ENCODE measurements around the gene FYB2. TPM values are rescaled to one million over a fixed set of nuclear protein-coding genes. Genes with fewer than 3 reads are reported as not detected.

FYB2 gene
- total and polyA plus RNA-seq, 2 donors, result 4.7 to 34.4 TPM

DNA sequence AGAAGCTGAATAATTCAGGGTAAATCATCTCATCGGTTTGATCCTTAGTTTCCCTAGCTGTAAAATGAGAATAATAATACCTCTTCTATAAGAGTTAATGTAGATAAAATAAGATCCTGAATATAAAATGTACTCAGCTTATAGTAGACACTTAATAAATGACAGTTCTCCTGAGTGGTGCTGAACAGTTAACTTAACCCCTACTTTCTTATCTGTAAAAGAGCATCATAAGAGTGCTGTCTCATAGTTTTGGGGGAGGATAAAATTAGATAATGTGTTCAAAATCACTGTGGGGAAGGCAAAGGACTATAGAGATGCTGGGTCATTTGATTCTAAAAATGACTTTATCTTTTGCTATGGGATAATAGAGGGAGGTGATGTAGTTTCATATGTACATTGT, 36.0 kb upstream of the FYB2 start:
- 95% methylated on average over 1 of the region's 1 CpG for WGBS

DNA sequence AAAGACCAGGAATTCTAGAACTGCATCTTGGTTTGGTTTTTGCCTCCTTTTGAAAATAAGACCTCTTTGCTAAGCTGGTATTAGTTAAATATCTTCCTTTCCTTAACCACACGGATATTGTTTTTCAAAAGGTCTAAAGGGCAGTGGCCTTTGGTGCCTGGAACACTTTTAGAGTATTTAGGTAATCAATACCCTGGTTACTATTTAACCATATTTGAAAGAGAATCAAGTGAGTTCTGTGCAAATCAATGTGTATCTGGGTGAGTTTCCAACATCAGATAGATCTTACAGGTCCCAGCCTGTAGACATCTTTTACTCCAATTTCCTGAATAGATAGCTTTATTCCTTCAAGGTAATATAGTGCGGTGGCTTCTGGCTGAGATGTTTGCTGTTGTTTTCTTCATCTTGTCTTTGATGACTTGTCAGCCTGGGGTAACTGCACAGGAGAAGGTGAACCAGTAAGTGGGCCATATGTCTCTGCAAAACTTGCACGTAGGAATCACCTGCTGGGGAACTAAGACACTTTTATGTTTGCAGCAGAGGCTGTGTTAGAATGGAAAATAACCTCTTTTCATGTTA, 35.4 kb upstream of the FYB2 start, which contains the start of gene C8A:
TSS of gene C8A (plus strand) at position 277 of the 579 bp plus-strand sequence. CDS start at position 382, 105 bp downstream.
- no peak for DNase-seq (ENCODE audit: low read depth in 6 of 9, low spot score in 9 of 9)
- Histone ChIP-seq H3K36me3 (ENCODE audit: control insufficient read depth in 2 of 2, insufficient read depth in 2 of 2, low read length in 1 of 2) (no peaks in the 10 kb centered on the region), H3K27ac (ENCODE audit: low read depth in 1 of 2, low read length in 1 of 2) (no peak within 1 kb of the TSS), H3K9me3 (ENCODE audit: control insufficient read depth in 2 of 2, insufficient read depth in 1 of 2, low read length in 1 of 2) (no peaks in the 10 kb centered on the region), H3K4me1 (ENCODE audit: control insufficient read depth in 2 of 2, insufficient read depth in 2 of 2, low read length in 2 of 2) (no peaks in the 10 kb centered on the region), H3K4me3 (ENCODE audit: low read length in 2 of 2) (no peak within 1 kb of the TSS), H3K27me3 (ENCODE audit: control insufficient read depth in 2 of 2, insufficient read depth in 1 of 2, low read length in 1 of 2) (no peaks in the 10 kb centered on the region)
- WGBS, result 83% methylated on average over 3 of the region's 3 CpGs

More for the DNA sequence above, 36.0 kb upstream of the FYB2 start:
- no peak overlapping the region for H3K4me3 ChIP-seq (ENCODE audit: low read length in 2 of 2)
- DNase-seq (ENCODE audit: low read depth in 6 of 9, low spot score in 9 of 9), result no peak
- no peaks in the 10 kb centered on the region for H3K4me1 ChIP-seq (ENCODE audit: control insufficient read depth in 2 of 2, insufficient read depth in 2 of 2, low read length in 2 of 2)
- no peaks in the 10 kb centered on the region for H3K27me3 ChIP-seq (ENCODE audit: control insufficient read depth in 2 of 2, insufficient read depth in 1 of 2, low read length in 1 of 2)
- H3K27ac ChIP-seq (ENCODE audit: low read depth in 1 of 2, low read length in 1 of 2), result no peak overlapping the region
- H3K9me3 ChIP-seq (ENCODE audit: control insufficient read depth in 2 of 2, insufficient read depth in 1 of 2, low read length in 1 of 2), result no peaks in the 10 kb centered on the region
- no peaks in the 10 kb centered on the region for H3K36me3 ChIP-seq (ENCODE audit: control insufficient read depth in 2 of 2, insufficient read depth in 2 of 2, low read length in 1 of 2)

DNA sequence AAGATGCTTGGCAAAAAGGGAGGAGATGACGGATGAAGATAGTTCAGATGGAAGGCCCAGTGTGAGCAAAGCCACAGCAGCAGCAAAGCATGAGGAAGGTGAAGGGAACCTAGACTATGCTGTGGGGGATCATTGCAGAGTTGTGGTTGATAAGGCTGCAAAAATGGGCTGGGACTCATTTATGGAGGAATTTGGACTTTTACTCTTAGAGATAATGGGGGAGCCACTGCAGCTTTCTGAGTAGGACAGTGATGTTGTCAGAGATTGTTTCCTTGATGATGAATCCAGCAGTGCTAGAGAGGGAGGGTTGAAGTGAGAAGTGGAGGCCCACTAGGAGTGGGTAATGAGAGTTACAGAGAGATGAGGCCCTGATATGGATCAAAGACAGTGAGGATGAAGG, 33.3 kb upstream of the FYB2 start:
- Histone ChIP-seq H3K27ac (ENCODE audit: low read depth in 1 of 2, low read length in 1 of 2) (no peak overlapping the region), H3K4me1 (ENCODE audit: control insufficient read depth in 2 of 2, insufficient read depth in 2 of 2, low read length in 2 of 2) (no peaks in the 10 kb centered on the region), H3K36me3 (ENCODE audit: control insufficient read depth in 2 of 2, insufficient read depth in 2 of 2, low read length in 1 of 2) (no peaks in the 10 kb centered on the region), H3K4me3 (ENCODE audit: low read length in 2 of 2) (no peak overlapping the region), H3K9me3 (ENCODE audit: control insufficient read depth in 2 of 2, insufficient read depth in 1 of 2, low read length in 1 of 2) (no peaks in the 10 kb centered on the region), H3K27me3 (ENCODE audit: control insufficient read depth in 2 of 2, insufficient read depth in 1 of 2, low read length in 1 of 2) (no peaks in the 10 kb centered on the region)
- DNase-seq (ENCODE audit: low read depth in 6 of 9, low spot score in 9 of 9), result no peak
- WGBS, result 97% methylated on average over 1 of the region's 1 CpG

DNA sequence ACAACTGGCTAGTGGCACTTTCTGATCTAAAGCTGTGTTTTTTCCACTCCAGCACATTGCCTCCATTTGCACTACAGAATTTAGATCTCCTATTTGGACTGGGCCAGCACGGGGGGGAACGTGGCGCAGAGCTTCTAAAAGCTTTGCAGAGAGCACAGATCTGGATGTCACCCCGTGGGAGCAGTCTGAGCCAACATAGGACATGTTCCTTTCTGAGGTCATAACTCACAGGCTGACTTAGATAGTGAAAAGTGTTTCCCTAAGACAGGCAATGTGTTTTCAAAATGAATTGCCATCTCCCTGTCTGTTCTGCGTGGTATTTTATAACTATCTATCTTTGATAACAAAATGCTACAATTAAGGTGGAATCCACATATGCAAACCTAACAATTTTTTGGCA, 31.7 kb upstream of the FYB2 start:
- Histone ChIP-seq H3K4me1 (ENCODE audit: control insufficient read depth in 2 of 2, insufficient read depth in 2 of 2, low read length in 2 of 2) (no peaks in the 10 kb centered on the region), H3K4me3 (ENCODE audit: low read length in 2 of 2) (no peak overlapping the region), H3K9me3 (ENCODE audit: control insufficient read depth in 2 of 2, insufficient read depth in 1 of 2, low read length in 1 of 2) (no peaks in the 10 kb centered on the region), H3K27me3 (ENCODE audit: control insufficient read depth in 2 of 2, insufficient read depth in 1 of 2, low read length in 1 of 2) (no peaks in the 10 kb centered on the region), H3K27ac (ENCODE audit: low read depth in 1 of 2, low read length in 1 of 2) (no peak overlapping the region), H3K36me3 (ENCODE audit: control insufficient read depth in 2 of 2, insufficient read depth in 2 of 2, low read length in 1 of 2) (no peaks in the 10 kb centered on the region)
- 89% methylated on average over 5 of the region's 5 CpGs for WGBS
- no peak for DNase-seq (ENCODE audit: low read depth in 6 of 9, low spot score in 9 of 9)

DNA sequence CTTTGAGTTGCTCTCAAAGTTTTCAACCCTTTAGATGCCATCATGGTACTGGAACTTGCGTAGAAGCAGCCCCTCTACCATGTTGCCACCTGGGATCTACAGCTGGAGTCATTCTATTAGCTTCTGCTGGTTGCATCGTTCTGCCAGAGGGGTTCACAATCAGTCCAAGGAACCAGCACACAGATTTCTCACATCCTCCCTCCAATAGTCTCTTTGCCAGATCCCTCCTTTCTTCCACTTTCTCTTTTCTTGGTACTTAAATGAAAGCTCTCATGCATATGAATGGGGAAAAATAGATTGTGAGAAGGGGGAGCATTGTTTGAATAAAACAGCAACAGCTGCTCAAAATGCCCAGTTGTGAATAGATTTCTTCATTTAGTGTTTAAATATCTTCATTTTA, 31.2 kb upstream of the FYB2 start:
- Histone ChIP-seq H3K27ac (ENCODE audit: low read depth in 1 of 2, low read length in 1 of 2) (no peak overlapping the region), H3K36me3 (ENCODE audit: control insufficient read depth in 2 of 2, insufficient read depth in 2 of 2, low read length in 1 of 2) (no peaks in the 10 kb centered on the region), H3K4me1 (ENCODE audit: control insufficient read depth in 2 of 2, insufficient read depth in 2 of 2, low read length in 2 of 2) (no peaks in the 10 kb centered on the region), H3K9me3 (ENCODE audit: control insufficient read depth in 2 of 2, insufficient read depth in 1 of 2, low read length in 1 of 2) (no peaks in the 10 kb centered on the region), H3K27me3 (ENCODE audit: control insufficient read depth in 2 of 2, insufficient read depth in 1 of 2, low read length in 1 of 2) (no peaks in the 10 kb centered on the region), H3K4me3 (ENCODE audit: low read length in 2 of 2) (no peak overlapping the region)
- 93% methylated on average over 2 of the region's 2 CpGs for WGBS
- DNase-seq (ENCODE audit: low read depth in 6 of 9, low spot score in 9 of 9), result no peak

DNA sequence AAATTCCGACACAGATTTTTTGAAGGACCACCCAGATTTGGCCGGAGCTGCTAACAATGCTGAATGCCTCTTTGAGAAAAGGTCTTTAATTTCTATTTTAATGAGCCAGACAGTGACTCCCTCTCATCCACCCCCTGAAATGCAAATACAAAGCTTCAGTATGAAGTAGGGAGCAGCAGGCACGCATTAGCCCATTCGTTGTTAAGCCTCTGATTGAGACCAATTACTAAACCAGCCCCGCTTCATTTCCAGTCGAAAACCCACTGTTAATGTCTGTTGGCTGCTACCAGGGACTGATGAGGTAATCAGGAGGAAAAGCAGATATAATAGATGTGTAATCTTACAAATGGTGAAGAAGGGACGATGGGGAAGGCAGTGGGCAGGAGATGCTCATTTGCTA, 30.5 kb upstream of the FYB2 start:
- Histone ChIP-seq H3K4me3 (ENCODE audit: low read length in 2 of 2) (no peak overlapping the region), H3K4me1 (ENCODE audit: control insufficient read depth in 2 of 2, insufficient read depth in 2 of 2, low read length in 2 of 2) (no peaks in the 10 kb centered on the region), H3K9me3 (ENCODE audit: control insufficient read depth in 2 of 2, insufficient read depth in 1 of 2, low read length in 1 of 2) (no peaks in the 10 kb centered on the region), H3K27ac (ENCODE audit: low read depth in 1 of 2, low read length in 1 of 2) (no peak overlapping the region), H3K27me3 (ENCODE audit: control insufficient read depth in 2 of 2, insufficient read depth in 1 of 2, low read length in 1 of 2) (no peaks in the 10 kb centered on the region), H3K36me3 (ENCODE audit: control insufficient read depth in 2 of 2, insufficient read depth in 2 of 2, low read length in 1 of 2) (no peaks in the 10 kb centered on the region)
- DNase-seq (ENCODE audit: low read depth in 6 of 9, low spot score in 9 of 9), result no peak
- 91% methylated on average over 7 of the region's 7 CpGs for WGBS

DNA sequence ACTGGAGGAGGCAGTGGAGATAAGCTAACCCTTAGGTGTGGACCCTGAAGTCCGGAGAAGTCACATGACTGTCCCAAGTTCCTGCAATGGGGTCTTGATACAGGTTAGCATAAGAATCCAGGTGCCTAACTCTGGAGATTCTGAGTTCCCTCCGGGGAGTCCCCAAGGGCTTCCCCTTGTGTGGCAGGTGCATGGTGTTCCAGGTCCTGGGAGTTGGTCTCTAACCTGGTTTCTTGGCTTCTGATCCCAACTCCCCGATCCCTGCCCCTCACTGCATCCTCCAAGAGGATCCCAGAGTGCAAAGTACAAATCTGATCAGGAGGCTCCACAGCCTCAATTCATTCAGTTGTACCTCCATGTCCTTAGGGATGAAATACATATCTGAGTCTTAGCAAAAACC, 26.1 kb upstream of the FYB2 start:
- WGBS, result 91% methylated on average over 3 of the region's 3 CpGs
- Histone ChIP-seq H3K27me3 (ENCODE audit: control insufficient read depth in 2 of 2, insufficient read depth in 1 of 2, low read length in 1 of 2) (no peaks in the 10 kb centered on the region), H3K4me1 (ENCODE audit: control insufficient read depth in 2 of 2, insufficient read depth in 2 of 2, low read length in 2 of 2) (no peaks in the 10 kb centered on the region)

DNA sequence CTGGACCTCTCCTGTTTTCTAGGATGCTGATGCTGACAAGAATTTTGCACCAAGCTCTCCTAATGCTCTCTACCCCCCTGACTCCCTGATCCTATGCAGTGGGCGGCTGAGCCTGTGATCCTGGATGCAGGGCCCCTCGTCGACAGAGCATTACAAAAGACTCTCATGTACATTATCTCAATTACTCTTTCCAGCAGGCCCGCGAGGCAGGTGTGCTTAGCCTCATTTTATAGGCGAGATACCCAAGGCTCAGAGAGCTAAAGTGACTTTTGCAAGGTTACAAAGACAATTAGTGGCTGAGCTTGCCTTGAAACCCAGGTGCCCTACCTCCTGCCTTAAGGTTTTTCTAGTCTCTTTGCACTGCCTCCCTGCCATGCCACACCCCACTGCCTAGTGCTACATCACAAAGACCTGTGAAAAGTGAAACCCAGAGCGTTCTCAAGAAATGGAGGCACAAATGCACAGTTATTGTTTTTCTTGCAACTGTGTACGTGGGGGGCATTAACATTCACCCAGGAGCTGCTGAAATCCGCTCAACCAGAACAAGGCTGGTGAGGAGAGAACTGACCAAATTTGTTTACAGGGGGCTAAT, 25.4 kb upstream of the FYB2 start:
- H3K27ac ChIP-seq (ENCODE audit: low read depth in 1 of 2, low read length in 1 of 2), result no peak overlapping the region
- no peaks in the 10 kb centered on the region for H3K9me3 ChIP-seq (ENCODE audit: control insufficient read depth in 2 of 2, insufficient read depth in 1 of 2, low read length in 1 of 2)
- no peaks in the 10 kb centered on the region for H3K36me3 ChIP-seq (ENCODE audit: control insufficient read depth in 2 of 2, insufficient read depth in 2 of 2, low read length in 1 of 2)
- H3K4me1 ChIP-seq (ENCODE audit: control insufficient read depth in 2 of 2, insufficient read depth in 2 of 2, low read length in 2 of 2), result no peaks in the 10 kb centered on the region
- WGBS, result 67% methylated on average over 9 of the region's 9 CpGs
- H3K4me3 ChIP-seq (ENCODE audit: low read length in 2 of 2), result no peak overlapping the region
- H3K27me3 ChIP-seq (ENCODE audit: control insufficient read depth in 2 of 2, insufficient read depth in 1 of 2, low read length in 1 of 2), result no peaks in the 10 kb centered on the region
- no peak for DNase-seq (ENCODE audit: low read depth in 6 of 9, low spot score in 9 of 9)

More for the DNA sequence above, 26.1 kb upstream of the FYB2 start:
- Histone ChIP-seq H3K36me3 (ENCODE audit: control insufficient read depth in 2 of 2, insufficient read depth in 2 of 2, low read length in 1 of 2) (no peaks in the 10 kb centered on the region), H3K9me3 (ENCODE audit: control insufficient read depth in 2 of 2, insufficient read depth in 1 of 2, low read length in 1 of 2) (no peaks in the 10 kb centered on the region), H3K4me3 (ENCODE audit: low read length in 2 of 2) (no peak overlapping the region), H3K27ac (ENCODE audit: low read depth in 1 of 2, low read length in 1 of 2) (no peak overlapping the region)
- no peak for DNase-seq (ENCODE audit: low read depth in 6 of 9, low spot score in 9 of 9)

DNA sequence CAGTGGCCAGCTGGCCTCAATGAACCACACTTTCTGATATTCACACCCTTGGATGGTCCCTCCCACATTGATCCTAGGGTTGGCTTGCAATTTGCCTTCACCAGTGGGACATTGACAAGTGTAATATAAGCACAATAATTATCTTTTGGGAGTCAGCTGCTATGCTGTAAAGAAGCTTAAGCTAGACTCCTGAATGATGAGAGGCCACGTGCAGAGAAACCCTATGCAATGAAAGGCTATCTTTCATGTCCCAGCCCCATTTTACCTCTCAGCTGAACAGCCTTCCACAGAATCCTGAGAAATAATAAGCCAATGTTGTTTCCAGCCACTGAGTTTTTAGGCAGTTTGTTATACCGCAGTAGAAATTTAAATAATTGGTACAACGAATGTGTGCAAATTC, 24.3 kb upstream of the FYB2 start:
- DNase-seq (ENCODE audit: low read depth in 6 of 9, low spot score in 9 of 9), result no peak
- Histone ChIP-seq H3K36me3 (ENCODE audit: control insufficient read depth in 2 of 2, insufficient read depth in 2 of 2, low read length in 1 of 2) (no peaks in the 10 kb centered on the region), H3K4me1 (ENCODE audit: control insufficient read depth in 2 of 2, insufficient read depth in 2 of 2, low read length in 2 of 2) (no peaks in the 10 kb centered on the region), H3K27ac (ENCODE audit: low read depth in 1 of 2, low read length in 1 of 2) (no peak overlapping the region), H3K27me3 (ENCODE audit: control insufficient read depth in 2 of 2, insufficient read depth in 1 of 2, low read length in 1 of 2) (no peaks in the 10 kb centered on the region), H3K9me3 (ENCODE audit: control insufficient read depth in 2 of 2, insufficient read depth in 1 of 2, low read length in 1 of 2) (no peaks in the 10 kb centered on the region), H3K4me3 (ENCODE audit: low read length in 2 of 2) (no peak overlapping the region)
- WGBS, result 99% methylated on average over 3 of the region's 3 CpGs
